ENCODE measurements around the gene TXNRD2. TPM values are rescaled to one million over a fixed set of nuclear protein-coding genes. Genes with fewer than 3 reads are reported as not detected.

The TXNRD2 gene
- total RNA-seq, 1 donor from 2014 or later = 0.19 TPM

DNA sequence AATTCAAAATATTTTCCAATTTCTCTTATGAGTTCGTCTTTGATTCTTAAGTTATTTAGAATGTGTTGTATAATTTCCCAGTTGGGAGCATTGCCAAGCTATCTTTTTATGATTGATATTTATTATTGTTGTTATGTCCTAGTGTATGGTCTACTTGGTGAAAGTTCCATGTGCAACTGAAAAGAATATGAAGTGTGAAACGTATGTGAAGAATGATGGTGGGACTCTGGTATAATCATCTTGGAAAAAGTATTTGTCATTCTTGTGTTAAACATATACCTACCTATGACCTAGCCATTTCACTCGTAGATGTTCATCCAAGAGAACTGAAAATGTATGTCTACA lies 75.0 kb downstream of the TXNRD2 start:
- peaks cover 5% of the 10 kb centered on the region for H4K20me1 ChIP-seq (ENCODE audit: low read depth)
- no peaks in the 10 kb centered on the region for H3K79me2 ChIP-seq (ENCODE audit: low read depth)
- no peak overlapping the region for H3K27ac Mint-ChIP-seq
- no peak overlapping the region for H3K4me2 ChIP-seq
- H3K27me3 Mint-ChIP-seq (ENCODE audit: insufficient read depth, low read depth) = no peaks in the 10 kb centered on the region
- H3K9me3 ChIP-seq (ENCODE audit: low read depth) = no peaks in the 10 kb centered on the region
- no peak overlapping the region for H2AFZ ChIP-seq (replicated peaks)
- no peaks in the 10 kb centered on the region for H3K9me3 Mint-ChIP-seq
- H3K4me1 ChIP-seq = no peaks in the 10 kb centered on the region
- no peaks in the 10 kb centered on the region for H3K36me3 Mint-ChIP-seq
- no peaks in the 10 kb centered on the region for H3K27me3 ChIP-seq
- no peak for DNase-seq (ENCODE audit: low spot score)
- H3K9ac ChIP-seq = no peak overlapping the region
- H3K27ac ChIP-seq = no peak overlapping the region
- no peak overlapping the region for H3K4me3 Mint-ChIP-seq
- no peak for TF ChIP-seq EZH2phosphoT487 (IDR thresholded peaks at IDR 0.05)
- no peak for TF ChIP-seq EZH2 (IDR thresholded peaks at IDR 0.05)
- TF ChIP-seq, protein P1, sequence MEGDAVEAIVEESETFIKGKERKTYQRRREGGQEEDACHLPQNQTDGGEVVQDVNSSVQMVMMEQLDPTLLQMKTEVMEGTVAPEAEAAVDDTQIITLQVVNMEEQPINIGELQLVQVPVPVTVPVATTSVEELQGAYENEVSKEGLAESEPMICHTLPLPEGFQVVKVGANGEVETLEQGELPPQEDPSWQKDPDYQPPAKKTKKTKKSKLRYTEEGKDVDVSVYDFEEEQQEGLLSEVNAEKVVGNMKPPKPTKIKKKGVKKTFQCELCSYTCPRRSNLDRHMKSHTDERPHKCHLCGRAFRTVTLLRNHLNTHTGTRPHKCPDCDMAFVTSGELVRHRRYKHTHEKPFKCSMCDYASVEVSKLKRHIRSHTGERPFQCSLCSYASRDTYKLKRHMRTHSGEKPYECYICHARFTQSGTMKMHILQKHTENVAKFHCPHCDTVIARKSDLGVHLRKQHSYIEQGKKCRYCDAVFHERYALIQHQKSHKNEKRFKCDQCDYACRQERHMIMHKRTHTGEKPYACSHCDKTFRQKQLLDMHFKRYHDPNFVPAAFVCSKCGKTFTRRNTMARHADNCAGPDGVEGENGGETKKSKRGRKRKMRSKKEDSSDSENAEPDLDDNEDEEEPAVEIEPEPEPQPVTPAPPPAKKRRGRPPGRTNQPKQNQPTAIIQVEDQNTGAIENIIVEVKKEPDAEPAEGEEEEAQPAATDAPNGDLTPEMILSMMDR (IDR thresholded peaks at IDR 0.05) = no peak
- H3K4me3 ChIP-seq = no peak overlapping the region
- no peaks in the 10 kb centered on the region for H3K36me3 ChIP-seq
- no peaks in the 10 kb centered on the region for H3F3A ChIP-seq (ENCODE audit: low read depth)
- peaks cover 2% of the 10 kb centered on the region for H3K4me1 Mint-ChIP-seq

DNA sequence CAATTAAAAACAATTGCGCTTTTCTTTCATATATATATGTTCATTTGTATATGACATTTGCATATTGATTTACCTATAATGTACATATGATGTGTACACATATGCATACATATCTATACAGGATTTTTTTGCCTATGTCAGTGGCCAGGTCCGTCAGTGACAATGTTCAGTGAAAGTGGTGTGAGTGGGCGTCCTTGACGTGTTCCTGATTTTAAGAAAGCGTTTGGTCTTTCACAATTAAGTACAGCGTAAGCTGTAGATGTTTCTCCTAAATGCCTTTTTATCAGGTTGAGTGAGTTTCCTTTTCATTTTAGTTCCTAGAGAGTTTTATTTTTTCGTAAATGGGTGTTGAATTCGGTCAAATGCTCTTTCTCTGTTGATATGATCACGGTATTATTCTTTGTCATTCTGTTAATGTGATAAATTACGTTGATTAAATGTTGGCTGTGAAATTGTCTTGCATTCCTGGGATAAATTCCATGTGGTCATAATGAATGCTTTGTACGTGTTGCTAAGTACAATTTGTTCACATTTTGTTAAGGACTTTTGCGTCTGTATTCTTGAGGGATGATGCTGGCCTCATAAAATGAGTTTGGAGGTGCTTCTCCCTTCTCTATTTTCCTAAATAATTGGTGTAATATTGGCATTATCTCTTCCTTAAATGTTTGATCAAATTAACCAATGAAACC lies 76.3 kb downstream of the TXNRD2 start:
- no peaks in the 10 kb centered on the region for H3F3A ChIP-seq (ENCODE audit: low read depth)
- no peaks in the 10 kb centered on the region for H3K79me2 ChIP-seq (ENCODE audit: low read depth)
- H3K4me1 Mint-ChIP-seq = peaks cover 2% of the 10 kb centered on the region
- H3K27me3 Mint-ChIP-seq (ENCODE audit: insufficient read depth, low read depth) = no peaks in the 10 kb centered on the region
- H3K4me3 ChIP-seq = no peak overlapping the region
- TF ChIP-seq EZH2 (IDR thresholded peaks at IDR 0.05) (no peak), EZH2phosphoT487 (IDR thresholded peaks at IDR 0.05) (no peak)
- TF ChIP-seq, protein P1 (IDR thresholded peaks at IDR 0.05) = no peak
- H3K9ac ChIP-seq = no peak overlapping the region
- no peaks in the 10 kb centered on the region for H3K36me3 ChIP-seq
- H3K4me2 ChIP-seq = no peak overlapping the region
- no peak overlapping the region for H3K4me3 Mint-ChIP-seq
- no peak overlapping the region for H3K27ac ChIP-seq
- no peaks in the 10 kb centered on the region for H3K4me1 ChIP-seq
- no peaks in the 10 kb centered on the region for H3K27me3 ChIP-seq
- no peaks in the 10 kb centered on the region for H3K9me3 ChIP-seq (ENCODE audit: low read depth)
- no peak overlapping the region for H3K27ac Mint-ChIP-seq
- H4K20me1 ChIP-seq (ENCODE audit: low read depth) = peaks cover 5% of the 10 kb centered on the region
- DNase-seq (ENCODE audit: low spot score) = no peak
- H3K9me3 Mint-ChIP-seq = no peaks in the 10 kb centered on the region
- H2AFZ ChIP-seq (replicated peaks) = no peak overlapping the region
- no peaks in the 10 kb centered on the region for H3K36me3 Mint-ChIP-seq

DNA sequence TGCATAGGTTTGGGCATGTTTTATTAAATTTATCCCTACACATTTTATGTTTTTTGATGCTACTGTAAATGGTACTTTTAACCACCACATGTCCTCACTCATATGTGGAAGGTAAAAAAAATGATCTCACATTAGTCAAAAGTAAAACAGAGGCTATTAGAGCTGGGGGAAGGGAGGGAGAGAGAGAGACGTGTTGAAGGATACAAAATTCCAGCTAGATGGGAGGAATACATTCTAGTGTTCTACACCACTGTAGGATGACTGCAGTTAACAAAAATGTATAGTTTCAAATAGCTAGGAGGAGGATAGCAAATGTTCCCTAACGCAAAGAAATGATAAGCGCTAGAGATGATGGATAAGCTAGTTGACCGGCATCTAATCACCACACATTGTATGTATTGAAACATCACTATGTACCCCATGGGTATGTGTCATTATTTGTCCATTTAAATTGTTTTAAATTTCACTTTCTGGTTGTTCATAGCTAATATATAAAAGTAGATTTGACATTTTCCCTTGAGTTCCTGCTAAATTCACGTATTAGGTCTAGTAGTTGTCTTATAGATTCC lies 77.0 kb downstream of the TXNRD2 start:
- DNase-seq (ENCODE audit: low spot score) = no peak
- Mint-ChIP-seq H3K27ac (no peak overlapping the region), H3K27me3 (ENCODE audit: insufficient read depth, low read depth) (no peaks in the 10 kb centered on the region), H3K36me3 (peaks cover 3% of the 10 kb centered on the region), H3K4me1 (peaks cover 2% of the 10 kb centered on the region), H3K9me3 (no peaks in the 10 kb centered on the region), H3K4me3 (no peak overlapping the region)
- Histone ChIP-seq H3K9ac (no peak overlapping the region), H3K4me2 (no peak overlapping the region), H3K4me3 (no peak overlapping the region), H3F3A (ENCODE audit: low read depth) (no peaks in the 10 kb centered on the region), H3K9me3 (ENCODE audit: low read depth) (no peaks in the 10 kb centered on the region), H3K27me3 (no peaks in the 10 kb centered on the region), H3K4me1 (no peaks in the 10 kb centered on the region), H3K36me3 (no peaks in the 10 kb centered on the region), H3K79me2 (ENCODE audit: low read depth) (no peaks in the 10 kb centered on the region), H4K20me1 (ENCODE audit: low read depth) (peaks cover 5% of the 10 kb centered on the region), H3K27ac (no peak overlapping the region), H2AFZ (replicated peaks) (no peak overlapping the region)
- TF ChIP-seq, protein P1 (IDR thresholded peaks at IDR 0.05) = no peak
- no peak for TF ChIP-seq EZH2phosphoT487 (IDR thresholded peaks at IDR 0.05)
- no peak for TF ChIP-seq EZH2 (IDR thresholded peaks at IDR 0.05)
